ENCODE data around the gene DNAJB1.
A peak's percentile ranks its signal among the peaks of the same experiment; 100 is the strongest.
"Not testable (repeated sequence)": the region's sequence is repeated elsewhere in the genome, so short reads cannot be mapped to it uniquely, and the experiment has no call there.

DNAJB1 gene

DNA sequence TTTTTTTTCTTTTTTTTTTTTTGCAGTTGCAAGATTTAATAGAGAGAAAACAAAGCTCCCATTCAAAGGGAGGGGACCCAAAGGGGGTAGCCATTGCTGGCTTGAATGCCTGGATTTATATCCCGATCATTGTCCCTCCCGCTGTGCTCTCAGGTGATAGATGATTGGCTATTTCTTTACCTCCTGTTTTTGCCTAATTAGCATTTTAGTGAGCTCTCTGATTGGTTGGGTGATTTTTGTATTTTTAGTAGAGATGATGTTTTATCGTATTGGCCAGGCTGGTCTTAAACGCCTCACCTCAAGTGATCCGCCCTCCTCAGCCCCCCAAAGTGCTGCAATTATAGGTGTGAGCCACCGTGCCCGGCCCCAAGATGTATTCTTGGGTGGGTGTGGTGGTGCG is 13.6 kb downstream of the DNAJB1 start:
- peaks cover 30% of the 10 kb centered on the region for H3K4me1 Mint-ChIP-seq (ENCODE audit: low read depth)
- H3K9me3 Mint-ChIP-seq; intact Hi-C loops (cut with micrococcal nuclease): not testable (repeated sequence)

GRCh38 chr19:14503285-14503684 is 14.9 kb downstream of the DNAJB1 start:
- Mint-ChIP-seq H3K4me1 (ENCODE audit: low read depth) (peaks cover 27% of the 10 kb centered on the region), H3K9me3 (no peaks in the 10 kb centered on the region), H3K27ac (no peak overlapping the region), H3K4me3 (no peak overlapping the region), H3K36me3 (ENCODE audit: low read depth) (no peaks in the 10 kb centered on the region), H3K27me3 (peaks cover 7% of the 10 kb centered on the region)
- intact Hi-C loops (cut with micrococcal nuclease) = no loop called here

More for the DNA sequence above, 13.6 kb downstream of the DNAJB1 start:
- H3K4me3 Mint-ChIP-seq; H3K36me3 Mint-ChIP-seq (ENCODE audit: low read depth); H3K27ac Mint-ChIP-seq; H3K27me3 Mint-ChIP-seq: not testable (repeated sequence)

DNA sequence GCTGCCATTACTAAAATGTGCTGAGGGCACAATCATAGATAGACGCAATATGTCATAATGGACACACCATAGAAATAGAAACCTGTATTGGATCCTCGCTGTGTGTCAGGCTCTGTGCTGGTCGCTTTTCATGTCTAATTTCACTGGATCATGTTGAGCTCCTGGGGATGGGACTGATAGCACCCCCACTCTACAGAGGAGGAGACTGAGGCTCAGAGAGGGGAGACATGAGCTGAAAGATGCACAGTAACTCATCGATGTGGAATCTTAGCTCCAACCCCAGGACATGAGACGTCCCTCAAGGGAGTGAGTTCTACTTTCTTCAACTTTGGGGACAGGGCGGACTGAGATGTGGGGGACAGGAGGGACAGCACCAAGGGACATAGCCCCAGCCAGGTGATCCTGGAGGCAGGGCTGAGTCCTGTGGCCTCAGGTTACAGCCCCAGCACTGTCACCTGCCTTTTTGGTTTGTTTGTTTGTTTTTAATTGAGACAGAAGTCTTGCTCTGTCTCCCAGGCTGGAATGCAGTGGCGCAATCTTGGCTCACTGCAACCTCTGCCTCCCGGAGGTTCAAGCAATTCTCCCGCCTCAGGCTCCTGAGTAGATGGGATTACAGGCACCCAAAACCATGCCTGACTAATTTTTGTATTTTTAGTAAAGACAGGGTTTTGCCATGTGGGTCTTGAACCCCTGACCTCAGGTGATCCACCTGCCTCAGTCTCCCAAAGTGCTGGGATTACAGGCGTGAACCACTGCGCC is 15.7 kb downstream of the DNAJB1 start:
- intact Hi-C loops (cut with micrococcal nuclease) = no loop called here
- Mint-ChIP-seq H3K27ac (no peak overlapping the region), H3K9me3 (no peaks in the 10 kb centered on the region), H3K27me3 (peaks cover 7% of the 10 kb centered on the region), H3K36me3 (ENCODE audit: low read depth) (no peaks in the 10 kb centered on the region), H3K4me1 (ENCODE audit: low read depth) (peaks cover 27% of the 10 kb centered on the region), H3K4me3 (no peak overlapping the region)

DNA sequence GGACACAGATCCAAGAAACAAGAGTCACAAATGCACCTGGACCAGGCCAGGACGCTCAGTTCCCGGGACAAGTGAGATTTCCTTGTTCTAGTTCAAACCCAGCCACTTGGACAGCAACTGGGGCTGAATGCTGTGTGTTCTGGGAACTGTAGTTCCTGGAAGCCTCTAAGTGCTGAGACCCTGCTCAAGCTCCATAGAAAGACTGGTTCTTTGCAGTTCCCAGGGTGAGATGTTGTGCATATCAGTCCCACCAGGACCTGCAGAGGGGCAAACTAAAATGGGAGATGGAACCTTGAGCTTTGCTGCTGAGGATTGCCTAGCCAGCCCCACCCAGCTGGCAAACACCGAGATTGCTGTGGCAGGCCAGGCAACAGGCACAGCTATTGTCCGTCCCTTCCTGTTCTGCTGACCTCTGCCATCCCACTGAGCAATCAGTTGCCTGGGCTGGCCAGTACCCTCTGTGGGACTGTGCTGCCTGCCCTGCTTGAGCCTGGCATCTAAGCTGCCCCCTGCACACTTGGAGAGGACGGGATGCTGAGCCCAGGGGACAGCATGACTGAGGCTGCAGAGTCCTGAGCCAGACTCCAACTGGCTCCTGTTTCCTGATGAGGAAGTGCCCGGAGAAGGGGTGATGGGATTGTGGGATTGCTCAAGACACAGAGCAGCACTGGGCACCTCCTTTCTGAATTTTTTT is 20.8 kb downstream of the DNAJB1 start:
- intact Hi-C loops (cut with micrococcal nuclease) = no loop called here
- H3K27ac Mint-ChIP-seq = peak overlapping the region; percentile 70
- H3K9me3 Mint-ChIP-seq = no peaks in the 10 kb centered on the region
- peaks cover 34% of the 10 kb centered on the region for H3K4me1 Mint-ChIP-seq (ENCODE audit: low read depth)
- no peaks in the 10 kb centered on the region for H3K36me3 Mint-ChIP-seq (ENCODE audit: low read depth)
- peaks cover 16% of the 10 kb centered on the region for H3K27me3 Mint-ChIP-seq
- no peak overlapping the region for H3K4me3 Mint-ChIP-seq

DNA sequence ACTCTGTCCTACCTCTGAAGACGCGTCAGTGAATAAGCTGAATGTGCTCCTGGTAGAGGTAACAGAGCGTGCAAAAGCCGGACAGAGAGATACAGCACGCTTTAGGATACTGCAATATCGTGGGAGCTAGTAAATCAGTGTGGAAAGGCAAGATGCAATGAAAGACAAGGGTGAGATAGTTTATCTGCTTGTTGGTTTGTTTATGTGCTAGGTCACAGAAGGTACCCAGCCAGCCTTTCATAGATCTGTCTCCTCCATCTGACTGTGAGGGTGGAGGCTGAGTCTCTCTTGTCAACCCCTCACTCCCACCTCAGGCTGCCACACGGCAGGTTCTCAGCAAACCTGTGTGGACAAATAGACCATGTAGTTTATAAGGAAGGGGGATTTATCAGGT is 21.4 kb downstream of the DNAJB1 start:
- Mint-ChIP-seq H3K4me1 (ENCODE audit: low read depth) (peaks cover 34% of the 10 kb centered on the region), H3K27me3 (peaks cover 15% of the 10 kb centered on the region), H3K9me3 (no peaks in the 10 kb centered on the region), H3K36me3 (ENCODE audit: low read depth) (no peaks in the 10 kb centered on the region), H3K4me3 (peak overlapping the region; percentile 78), H3K27ac (peak overlapping the region; percentile 70)
- intact Hi-C loops (cut with micrococcal nuclease) = no loop called here

GRCh38 chr19:14496029-14496833 is 22.0 kb downstream of the DNAJB1 start, which contains the start of gene GIPC1:
GIPC1 (minus strand) TSS chr19:14496127; CDS start chr19:14482976, 13,151 bp downstream.
- intact Hi-C loops (cut with micrococcal nuclease) = no loop called here
- peaks cover 34% of the 10 kb centered on the region for H3K4me1 Mint-ChIP-seq (ENCODE audit: low read depth)

GRCh38 chr19:14495672-14496028 is 22.5 kb downstream of the DNAJB1 start:
- Mint-ChIP-seq H3K4me1 (ENCODE audit: low read depth) (peaks cover 34% of the 10 kb centered on the region), H3K36me3 (ENCODE audit: low read depth) (peaks cover 10% of the 10 kb centered on the region), H3K4me3 (peak overlapping the region; percentile 78), H3K9me3 (no peaks in the 10 kb centered on the region), H3K27ac (no peak overlapping the region), H3K27me3 (peaks cover 15% of the 10 kb centered on the region)
- intact Hi-C loops (cut with micrococcal nuclease) = no loop called here

More at GRCh38 chr19:14496029-14496833, 22.0 kb downstream of the DNAJB1 start, which contains the start of gene GIPC1:
- Mint-ChIP-seq H3K36me3 (ENCODE audit: low read depth) (peaks cover 6% of the 10 kb centered on the region), H3K9me3 (no peaks in the 10 kb centered on the region), H3K27me3 (peaks cover 15% of the 10 kb centered on the region), H3K27ac (peak within 1 kb of the TSS; percentile 70), H3K4me3 (peak within 1 kb of the TSS; percentile 78)

- Mint-ChIP-seq H3K27ac (no peak overlapping the region), H3K4me1 (ENCODE audit: low read depth) (peaks cover 34% of the 10 kb centered on the region), H3K4me3 (peak overlapping the region; percentile 78), H3K27me3 (peaks cover 15% of the 10 kb centered on the region), H3K36me3 (ENCODE audit: low read depth) (peaks cover 15% of the 10 kb centered on the region), H3K9me3 (no peaks in the 10 kb centered on the region)
- intact Hi-C loops (cut with micrococcal nuclease) = no loop called here
Observed at GRCh38 chr19:14494910-14495671, 23.1 kb downstream of the DNAJB1 start.

- no peak overlapping the region for H3K27ac Mint-ChIP-seq
- H3K9me3 Mint-ChIP-seq = no peaks in the 10 kb centered on the region
- H3K27me3 Mint-ChIP-seq = peaks cover 15% of the 10 kb centered on the region
- intact Hi-C loops (cut with micrococcal nuclease) = no loop called here
- peaks cover 22% of the 10 kb centered on the region for H3K36me3 Mint-ChIP-seq (ENCODE audit: low read depth)
- H3K4me1 Mint-ChIP-seq (ENCODE audit: low read depth) = peaks cover 34% of the 10 kb centered on the region
- no peak overlapping the region for H3K4me3 Mint-ChIP-seq
Observed at GRCh38 chr19:14494411-14494810, 23.8 kb downstream of the DNAJB1 start.

DNA sequence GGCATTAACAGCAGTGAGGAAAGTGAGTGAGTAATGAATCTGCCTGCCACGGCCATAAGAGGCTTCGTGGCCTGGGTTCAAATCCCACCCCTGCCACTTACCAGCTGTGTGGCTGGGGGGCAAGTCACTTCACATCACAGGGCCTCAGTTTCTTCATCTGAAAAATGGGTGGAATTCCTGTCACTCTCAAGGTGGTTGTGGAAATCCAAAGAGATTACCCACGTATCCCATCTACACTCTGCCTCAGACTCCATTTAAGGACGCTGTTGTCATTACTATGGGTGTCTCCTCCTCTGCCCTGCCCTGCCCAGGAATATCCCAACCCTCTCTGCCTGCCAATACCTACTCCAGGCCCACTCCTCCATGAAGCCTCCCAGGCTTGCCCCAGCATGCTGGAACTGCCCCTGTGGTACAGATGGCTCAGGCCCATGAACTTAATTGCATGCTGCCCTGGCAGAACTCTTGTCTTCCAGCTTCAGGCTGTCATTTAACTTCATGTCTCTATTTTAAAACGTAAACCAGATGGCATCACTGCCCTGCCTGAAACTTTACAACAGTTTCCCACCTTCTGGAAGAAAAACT is 25.4 kb downstream of the DNAJB1 start:
- intact Hi-C loops (cut with micrococcal nuclease) = no loop called here
- peaks cover 15% of the 10 kb centered on the region for H3K27me3 Mint-ChIP-seq
- no peaks in the 10 kb centered on the region for H3K9me3 Mint-ChIP-seq
- H3K36me3 Mint-ChIP-seq (ENCODE audit: low read depth) = peaks cover 33% of the 10 kb centered on the region
- no peak overlapping the region for H3K27ac Mint-ChIP-seq
- peaks cover 33% of the 10 kb centered on the region for H3K4me1 Mint-ChIP-seq (ENCODE audit: low read depth)
- H3K4me3 Mint-ChIP-seq = no peak overlapping the region

- intact Hi-C loops (cut with micrococcal nuclease) = no loop called here
- Mint-ChIP-seq H3K27me3 (no peaks in the 10 kb centered on the region), H3K4me3 (no peak overlapping the region), H3K27ac (no peak overlapping the region), H3K9me3 (no peaks in the 10 kb centered on the region), H3K4me1 (ENCODE audit: low read depth) (peaks cover 6% of the 10 kb centered on the region), H3K36me3 (ENCODE audit: low read depth) (peaks cover 36% of the 10 kb centered on the region)
Observed at GRCh38 chr19:14487370-14488125, 30.6 kb downstream of the DNAJB1 start.

GRCh38 chr19:14482172-14482941 is 35.8 kb downstream of the DNAJB1 start:
- Mint-ChIP-seq H3K36me3 (ENCODE audit: low read depth) (peaks cover 37% of the 10 kb centered on the region), H3K4me1 (ENCODE audit: low read depth) (peaks cover 12% of the 10 kb centered on the region), H3K27me3 (peaks cover 20% of the 10 kb centered on the region), H3K9me3 (no peaks in the 10 kb centered on the region), H3K27ac (no peak overlapping the region), H3K4me3 (no peak overlapping the region)
- intact Hi-C loops (cut with micrococcal nuclease) = no loop called here
